Measurements from ENCODE around the gene RAD51C.

DNA sequence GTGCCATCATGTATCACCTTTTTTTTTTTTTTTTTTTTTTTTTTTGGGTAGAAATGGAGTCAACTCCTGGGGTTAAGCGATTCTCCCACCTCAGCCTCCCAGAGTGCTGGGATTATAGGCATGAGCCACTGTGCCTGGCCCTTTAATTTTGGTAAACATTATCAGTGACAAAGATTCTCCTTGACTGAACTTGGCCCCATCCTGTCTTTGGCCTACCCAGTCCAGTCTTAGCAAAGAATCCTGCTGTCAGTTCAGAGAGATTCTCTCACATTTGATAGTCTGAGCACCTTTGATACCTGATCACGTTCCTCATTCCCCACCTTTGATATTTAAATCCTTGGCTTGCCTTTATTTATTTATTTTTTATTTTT, 11.5 kb downstream of the RAD51C start:
- TF ChIP-seq, protein P1, sequence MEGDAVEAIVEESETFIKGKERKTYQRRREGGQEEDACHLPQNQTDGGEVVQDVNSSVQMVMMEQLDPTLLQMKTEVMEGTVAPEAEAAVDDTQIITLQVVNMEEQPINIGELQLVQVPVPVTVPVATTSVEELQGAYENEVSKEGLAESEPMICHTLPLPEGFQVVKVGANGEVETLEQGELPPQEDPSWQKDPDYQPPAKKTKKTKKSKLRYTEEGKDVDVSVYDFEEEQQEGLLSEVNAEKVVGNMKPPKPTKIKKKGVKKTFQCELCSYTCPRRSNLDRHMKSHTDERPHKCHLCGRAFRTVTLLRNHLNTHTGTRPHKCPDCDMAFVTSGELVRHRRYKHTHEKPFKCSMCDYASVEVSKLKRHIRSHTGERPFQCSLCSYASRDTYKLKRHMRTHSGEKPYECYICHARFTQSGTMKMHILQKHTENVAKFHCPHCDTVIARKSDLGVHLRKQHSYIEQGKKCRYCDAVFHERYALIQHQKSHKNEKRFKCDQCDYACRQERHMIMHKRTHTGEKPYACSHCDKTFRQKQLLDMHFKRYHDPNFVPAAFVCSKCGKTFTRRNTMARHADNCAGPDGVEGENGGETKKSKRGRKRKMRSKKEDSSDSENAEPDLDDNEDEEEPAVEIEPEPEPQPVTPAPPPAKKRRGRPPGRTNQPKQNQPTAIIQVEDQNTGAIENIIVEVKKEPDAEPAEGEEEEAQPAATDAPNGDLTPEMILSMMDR (IDR thresholded peaks at IDR 0.05) = no peak
- TF ChIP-seq, protein P2, sequence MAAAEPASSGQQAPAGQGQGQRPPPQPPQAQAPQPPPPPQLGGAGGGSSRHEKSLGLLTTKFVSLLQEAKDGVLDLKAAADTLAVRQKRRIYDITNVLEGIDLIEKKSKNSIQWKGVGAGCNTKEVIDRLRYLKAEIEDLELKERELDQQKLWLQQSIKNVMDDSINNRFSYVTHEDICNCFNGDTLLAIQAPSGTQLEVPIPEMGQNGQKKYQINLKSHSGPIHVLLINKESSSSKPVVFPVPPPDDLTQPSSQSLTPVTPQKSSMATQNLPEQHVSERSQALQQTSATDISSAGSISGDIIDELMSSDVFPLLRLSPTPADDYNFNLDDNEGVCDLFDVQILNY (CRISPR knock-in tag; IDR thresholded peaks at IDR 0.05) = no peak
- TF ChIP-seq SP1 (CRISPR knock-in tag; conservative IDR thresholded peaks at IDR 0.05) = no peak
